Measurements from ENCODE around the gene PPT1.

Gene PPT1

GRCh38 chr1:40092241-40092640 is 4.8 kb downstream of the PPT1 start:
- no peak for DNase-seq

- no peak for DNase-seq
Observed at GRCh38 chr1:40090652-40091355, 6.2 kb downstream of the PPT1 start.

GRCh38 chr1:40084750-40085149 is 12.3 kb downstream of the PPT1 start:
- DNase-seq = peak; percentile 41

- DNase-seq = no peak
Observed at GRCh38 chr1:40081871-40082270, 15.2 kb downstream of the PPT1 start.

- DNase-seq = no peak
Observed at GRCh38 chr1:40079774-40080400, 17.2 kb downstream of the PPT1 start.

- peak; percentile 66 for DNase-seq
Observed at GRCh38 chr1:40078512-40079333, 18.3 kb downstream of the PPT1 start.

- DNase-seq = no peak
Observed at GRCh38 chr1:40076895-40077312, 20.1 kb downstream of the PPT1 start.

- no peak for DNase-seq
Observed at GRCh38 chr1:40075266-40075665, 21.8 kb downstream of the PPT1 start.

- DNase-seq = no peak
Observed at GRCh38 chr1:40073062-40073461, 24.0 kb downstream of the PPT1 start.

GRCh38 chr1:40072142-40072541 is 24.9 kb downstream of the PPT1 start:
- DNase-seq = no peak

GRCh38 chr1:40067851-40068250 is 29.2 kb downstream of the PPT1 start:
- no peak for DNase-seq

GRCh38 chr1:40067023-40067422 is 30.0 kb downstream of the PPT1 start:
- no peak for DNase-seq

GRCh38 chr1:40064797-40065499 is 32.1 kb downstream of the PPT1 start:
- no peak for DNase-seq

GRCh38 chr1:40059960-40060750 is 36.9 kb downstream of the PPT1 start:
- DNase-seq = no peak

- no peak for DNase-seq
Observed at GRCh38 chr1:40059338-40059959, 37.6 kb downstream of the PPT1 start.

GRCh38 chr1:40058453-40059337 is 38.4 kb downstream of the PPT1 start:
- DNase-seq = no peak

- no peak for DNase-seq
Observed at GRCh38 chr1:40058097-40058452, 39.0 kb downstream of the PPT1 start.

- DNase-seq = no peak
Observed at GRCh38 chr1:40057310-40058030, 39.6 kb downstream of the PPT1 start.

GRCh38 chr1:40056519-40057309 is 40.3 kb downstream of the PPT1 start:
- no peak for DNase-seq
